CD4-positive, alpha-beta T cell treated with Interleukin-6 at 100 ng/mL for 8 hours (primary cell): ENCODE measurements around the gene SALL1.

Experiments
- DNase-seq: peaks from one replicate; pipeline ENCODE4 v3.0.0-alpha.2; 2020; ENCODE audit warnings: mixed read lengths, low spot score

SALL1 gene

DNA sequence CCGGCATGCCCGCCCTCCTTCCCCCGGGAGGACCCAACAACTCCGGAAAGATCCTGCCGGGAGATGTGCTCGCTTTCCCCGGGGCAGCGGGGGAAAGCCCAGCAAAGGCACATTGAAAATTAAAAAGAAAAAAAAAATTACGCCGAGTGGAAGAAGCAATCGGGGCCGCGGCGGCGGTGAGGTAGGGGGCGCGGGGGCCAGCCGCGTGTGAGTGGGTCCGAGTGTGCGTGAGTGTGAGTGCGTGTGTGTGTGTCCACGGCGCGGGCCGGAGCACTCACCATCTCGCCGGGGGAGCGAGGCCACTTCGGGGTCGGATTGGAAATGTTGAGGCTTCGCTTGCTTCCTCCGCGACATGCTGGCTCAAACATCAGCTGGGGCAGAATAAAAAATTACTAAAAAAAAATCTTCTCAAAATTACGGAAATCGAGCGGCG is at the start of gene SALL1:
Gene SALL1, minus strand, starts transcription at position 383 of the 433 bp plus-strand sequence. Its CDS starts 29 bp downstream, at position 354.
- no peak for DNase-seq

DNA sequence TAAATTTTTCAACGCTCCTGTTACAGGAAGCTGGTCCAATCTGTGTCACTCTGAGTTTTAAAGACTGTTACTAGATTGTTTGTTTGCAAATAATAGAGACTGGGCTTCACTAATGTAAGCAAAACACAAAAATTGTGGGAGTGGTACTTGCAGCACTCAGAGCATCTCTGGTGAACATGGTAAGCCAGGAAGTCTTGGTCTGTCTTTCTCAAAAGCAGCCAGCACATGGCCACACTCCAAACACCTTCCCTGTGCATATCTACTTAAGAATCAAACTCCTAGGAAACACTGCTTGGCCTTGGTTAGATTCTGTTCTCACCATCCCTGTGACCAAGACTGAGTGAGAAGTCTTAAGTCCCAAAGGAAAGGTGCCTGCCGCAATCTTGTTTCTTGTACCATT is 49.7 kb upstream of the SALL1 start:
- DNase-seq = no peak

DNA sequence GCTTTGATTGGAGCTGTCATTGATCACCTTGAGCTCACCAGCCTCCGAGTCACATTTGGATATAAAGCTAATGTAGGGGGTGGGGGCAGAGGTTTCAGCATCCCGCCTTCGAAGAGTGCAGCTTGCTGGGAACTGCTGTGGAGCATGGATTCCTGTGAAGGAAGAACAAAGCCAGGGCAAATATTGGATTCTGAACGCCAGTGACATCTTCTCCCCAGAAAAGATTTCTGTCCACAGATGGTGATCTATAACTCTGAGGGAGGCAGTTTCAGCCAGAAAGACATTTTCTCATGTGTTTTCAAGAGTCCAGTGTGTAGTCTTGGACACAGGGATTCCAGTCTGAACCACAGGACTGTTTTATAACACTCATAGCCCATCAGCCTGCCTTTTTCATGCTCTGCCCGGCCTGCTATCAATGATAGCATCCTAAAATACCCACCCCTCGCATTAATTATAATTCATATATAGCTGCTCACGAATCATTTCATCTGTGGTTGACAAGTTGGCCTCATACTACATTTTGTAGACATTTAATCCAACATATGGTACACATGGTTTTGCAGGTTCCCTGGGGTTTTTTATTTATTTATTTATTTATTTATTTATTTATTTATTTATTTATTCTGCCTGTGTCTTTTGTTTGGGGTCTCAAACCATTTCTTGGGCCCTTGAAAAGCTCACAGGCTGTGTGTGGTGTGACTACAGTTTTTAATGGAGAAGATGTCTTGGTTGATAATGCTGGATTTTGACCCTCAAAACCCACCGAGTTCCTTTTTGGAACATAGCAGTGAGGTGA is 47.1 kb upstream of the SALL1 start:
- no peak for DNase-seq

- no peak for DNase-seq
Measured at GRCh38 chr16:51193879-51194278, 42.8 kb upstream of the SALL1 start.

DNA sequence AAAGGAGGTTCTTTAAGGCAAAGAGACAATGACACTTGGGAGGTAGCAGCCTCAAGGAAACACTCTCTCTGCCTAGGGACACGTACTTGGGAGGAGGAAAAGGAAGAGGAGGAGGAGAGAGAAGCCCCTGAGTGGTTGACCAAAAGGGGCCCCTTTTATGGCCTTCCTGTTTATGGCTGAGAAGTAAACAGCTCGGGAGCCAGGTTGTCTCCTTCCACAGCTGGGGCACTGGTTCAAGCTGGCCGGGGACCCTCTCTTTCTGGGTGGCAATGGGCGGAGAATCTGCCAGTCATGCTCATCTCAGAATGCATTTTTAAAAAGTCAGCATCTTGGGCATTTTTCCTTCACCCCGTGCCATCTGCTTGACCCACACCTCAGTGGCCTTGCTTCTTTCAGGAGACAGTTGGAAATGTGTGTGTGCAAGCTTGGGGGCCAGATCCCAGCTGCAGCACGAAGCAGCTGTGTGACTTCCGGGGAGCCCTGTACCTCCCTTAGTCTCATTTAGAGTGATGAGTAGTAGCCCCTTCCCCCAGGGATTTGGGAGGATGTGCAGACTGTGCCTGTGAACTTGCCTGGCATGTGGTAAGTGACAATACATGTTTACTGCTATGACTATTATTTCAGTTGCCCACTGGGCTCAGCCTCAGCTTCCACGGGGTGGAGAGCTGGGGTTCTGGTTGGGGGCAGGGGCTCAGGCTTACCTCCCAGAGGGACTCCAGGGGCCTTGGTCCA is 33.8 kb upstream of the SALL1 start:
- no peak for DNase-seq

DNA sequence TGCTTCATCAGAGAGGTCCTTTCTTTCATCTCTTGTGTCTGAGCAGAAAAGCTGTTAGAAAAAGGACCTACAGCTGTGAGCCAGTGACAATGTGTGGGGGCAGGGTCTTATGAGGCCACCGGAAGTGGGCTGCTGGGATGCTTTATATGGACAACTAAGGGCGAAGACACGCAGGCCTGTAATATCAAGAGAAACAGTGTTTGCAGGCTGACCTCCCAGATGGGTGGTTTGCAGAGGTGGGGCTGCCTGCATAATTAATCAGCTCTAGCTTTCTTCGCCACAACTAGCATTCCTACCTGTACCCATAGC is 30.4 kb upstream of the SALL1 start:
- DNase-seq = no peak

DNA sequence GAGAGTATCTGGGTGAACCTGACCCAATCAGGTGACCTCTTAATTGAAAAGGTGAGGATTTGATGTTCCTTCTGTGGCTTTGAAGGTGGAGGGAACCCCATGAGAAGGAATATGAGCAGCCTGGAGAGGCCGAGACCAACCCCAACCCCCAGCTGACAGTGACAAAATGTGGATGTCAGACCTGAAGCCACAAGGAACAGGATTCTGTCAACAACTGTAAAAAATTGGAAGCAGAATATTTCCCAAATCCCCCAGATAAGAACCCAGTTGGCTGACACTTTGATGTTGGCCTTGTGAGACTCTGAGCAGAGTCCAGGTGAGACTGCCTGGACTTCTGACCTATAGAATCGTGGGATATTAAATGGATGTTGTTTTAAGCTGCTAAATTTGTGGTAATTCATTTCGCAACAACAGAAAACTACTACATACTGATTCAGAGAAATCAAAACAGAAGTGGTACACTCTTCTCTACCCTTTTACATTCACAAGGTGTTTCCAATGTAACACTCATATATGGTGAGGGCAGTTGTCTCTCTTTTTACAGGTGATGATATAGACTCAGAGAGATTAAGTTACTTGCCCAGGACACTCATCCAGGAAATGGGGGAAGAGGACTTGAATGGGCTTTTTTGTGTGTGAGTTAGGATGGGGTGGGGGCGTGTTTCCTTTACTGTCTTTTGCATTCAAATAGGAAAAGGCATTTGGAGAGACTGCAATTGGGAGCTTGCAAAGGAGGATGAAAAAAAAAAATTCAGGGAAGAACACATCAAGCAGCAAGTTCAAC is 29.8 kb upstream of the SALL1 start:
- DNase-seq = no peak

GRCh38 chr16:51175081-51175480 is 24.0 kb upstream of the SALL1 start:
- DNase-seq = no peak

- DNase-seq = no peak
Measured at GRCh38 chr16:51172368-51172767, 21.3 kb upstream of the SALL1 start.

DNA sequence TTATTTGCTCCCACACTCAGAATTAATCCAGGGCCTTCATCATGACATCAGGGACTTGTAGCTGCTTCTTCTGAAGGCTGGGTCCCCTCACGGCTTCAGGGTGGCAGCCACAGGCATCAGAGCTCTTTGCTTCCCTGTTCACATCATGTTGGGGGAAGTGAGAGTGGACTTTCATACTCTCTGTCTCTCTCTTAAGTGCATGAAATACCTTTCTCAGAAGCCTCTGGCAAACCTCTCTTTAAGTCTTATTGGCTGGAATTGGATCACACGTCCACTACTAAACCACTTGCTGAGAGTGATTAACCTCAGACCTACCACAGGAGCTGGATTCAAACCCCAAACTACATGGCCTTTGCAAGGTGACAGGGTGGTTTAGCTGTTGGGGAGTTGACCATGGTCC is 17.7 kb upstream of the SALL1 start:
- no peak for DNase-seq

GRCh38 chr16:51167170-51167895 is 16.3 kb upstream of the SALL1 start:
- DNase-seq = no peak

DNA sequence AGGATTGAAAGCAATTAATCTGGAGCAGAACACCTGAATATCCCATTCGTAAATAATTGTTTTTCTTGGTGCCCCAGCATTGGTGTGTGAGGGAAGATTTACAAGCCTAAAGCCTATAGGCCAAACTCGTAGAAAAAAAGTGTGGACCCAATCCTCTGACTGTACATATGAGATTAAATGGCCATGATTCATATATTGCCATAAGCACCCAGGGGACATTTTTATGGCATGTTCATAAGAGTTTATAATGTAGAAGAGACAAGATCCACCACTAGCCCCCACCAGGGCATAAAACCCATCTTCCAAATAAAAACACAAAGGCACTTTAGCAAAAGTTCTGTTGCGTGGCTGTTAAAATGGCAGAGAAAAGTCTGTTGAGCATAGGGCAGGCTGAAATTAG is 15.5 kb upstream of the SALL1 start:
- DNase-seq = no peak

GRCh38 chr16:51166091-51166490 is 15.0 kb upstream of the SALL1 start:
- no peak for DNase-seq

DNA sequence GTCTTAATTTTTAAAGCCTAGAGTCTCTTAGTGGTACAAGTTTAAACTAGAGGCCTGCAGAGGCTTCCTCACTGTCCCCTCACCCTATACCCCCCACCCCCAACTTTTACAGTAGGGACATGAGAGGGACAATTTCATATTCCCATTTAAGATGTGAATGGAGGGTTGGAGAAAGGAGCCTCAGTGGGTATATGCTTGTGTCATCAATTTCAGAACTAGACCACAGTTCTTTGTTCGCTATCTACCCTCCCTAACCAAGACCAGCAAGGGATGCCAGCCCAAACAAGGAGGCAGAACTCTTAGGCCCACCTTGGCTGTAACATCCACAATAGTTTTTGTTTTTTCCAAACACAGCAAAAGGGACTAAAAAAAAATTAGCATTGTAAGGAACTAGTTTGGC is 14.0 kb upstream of the SALL1 start:
- no peak for DNase-seq

- no peak for DNase-seq
Measured at GRCh38 chr16:51164574-51164973, 13.5 kb upstream of the SALL1 start.

GRCh38 chr16:51163894-51164566 is 13.0 kb upstream of the SALL1 start:
- DNase-seq = no peak

DNA sequence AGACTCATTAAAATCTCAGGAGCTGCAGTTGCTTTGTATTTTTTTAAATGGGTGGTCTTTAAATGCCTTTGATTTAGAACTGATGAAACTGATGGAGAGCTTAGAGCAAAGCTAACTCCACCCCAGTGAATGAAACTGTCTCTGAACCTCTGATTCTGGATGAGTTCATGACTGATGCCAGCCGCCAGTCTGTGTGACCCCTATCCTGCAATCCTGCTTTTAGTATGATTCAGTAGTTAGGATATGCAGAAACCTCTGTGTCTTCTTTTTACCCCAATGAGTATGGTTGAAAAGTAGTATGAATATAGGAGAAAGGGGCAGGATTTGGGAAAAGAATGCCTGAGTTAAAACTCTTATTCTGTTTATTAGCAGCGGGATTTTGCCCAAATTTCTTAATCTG is 12.3 kb upstream of the SALL1 start:
- no peak for DNase-seq

DNA sequence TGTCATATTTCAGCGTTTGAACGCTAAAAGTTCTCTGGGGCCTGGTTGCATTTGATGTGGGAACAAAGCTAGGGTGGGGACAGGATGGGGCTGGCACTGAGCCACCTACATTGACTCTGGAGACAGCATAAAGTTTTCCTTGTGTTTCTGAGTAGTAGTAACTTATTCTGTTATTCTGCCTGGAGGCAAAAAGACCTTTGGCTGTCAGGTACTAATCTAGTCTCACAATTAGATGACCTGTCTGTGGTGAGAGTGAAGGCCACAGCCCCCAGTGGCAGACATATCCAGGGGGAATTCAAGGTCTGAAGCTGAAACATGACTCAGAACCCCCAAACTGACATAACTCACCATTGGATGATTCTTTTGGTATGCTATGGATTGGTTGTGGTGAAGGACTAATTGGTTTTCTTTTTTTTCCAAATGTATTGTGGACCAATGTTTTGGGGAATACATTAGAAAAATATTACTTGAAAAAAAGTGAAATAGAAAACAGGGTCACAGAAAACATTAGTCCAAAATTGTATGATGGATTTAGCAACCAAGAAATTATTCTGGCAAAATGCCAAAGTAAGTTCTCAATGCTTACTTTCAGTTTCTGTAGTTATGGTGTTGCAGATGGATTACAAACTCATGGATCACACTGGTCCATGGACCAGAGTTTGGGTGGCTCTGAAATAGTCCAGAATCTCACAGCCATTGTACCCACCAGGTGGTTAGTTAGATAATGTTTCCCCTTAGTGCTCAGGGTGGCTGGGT is 10.5 kb upstream of the SALL1 start:
- no peak for DNase-seq

DNA sequence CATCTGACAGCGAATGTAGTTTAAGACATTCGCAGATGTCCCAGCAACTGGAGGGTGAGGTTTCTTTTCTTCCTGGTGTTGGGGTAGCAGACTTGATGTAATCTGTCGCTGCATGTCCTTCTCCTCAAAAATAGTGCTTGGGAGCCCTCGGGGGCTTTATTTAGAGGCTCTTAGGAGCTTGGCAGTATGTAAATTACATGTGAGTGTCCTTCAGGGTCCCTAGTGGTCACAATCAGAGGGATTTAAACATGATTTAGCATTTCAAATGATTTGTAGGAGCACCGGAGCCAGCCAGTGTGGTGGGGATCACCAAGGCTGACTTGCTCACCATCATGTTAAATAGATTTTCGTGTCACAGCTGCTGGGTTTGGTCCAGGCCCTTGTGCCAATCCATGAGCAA is 8.8 kb upstream of the SALL1 start:
- no peak for DNase-seq

DNA sequence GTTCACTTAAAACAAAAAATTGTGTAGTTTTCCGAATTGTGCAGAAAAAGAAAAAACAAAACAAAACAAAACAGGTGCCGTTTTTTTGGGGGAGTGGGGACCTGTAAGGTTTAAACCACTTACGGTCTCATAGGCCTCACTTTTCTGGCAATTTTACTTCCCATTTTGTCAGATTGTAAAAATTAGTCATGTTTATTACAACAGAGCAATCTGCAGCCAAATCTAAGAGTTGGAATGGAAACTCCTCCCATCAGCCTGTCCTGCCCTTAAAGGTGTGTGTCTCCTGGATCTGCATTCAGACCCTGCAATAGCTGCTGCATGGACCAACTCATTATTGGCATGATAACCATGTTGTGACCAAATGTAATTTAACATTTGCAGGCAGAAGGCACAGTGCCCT is 8.2 kb upstream of the SALL1 start:
- DNase-seq = no peak

GRCh38 chr16:51157698-51158097 is 6.6 kb upstream of the SALL1 start:
- no peak for DNase-seq
